Sigmoid colon (tissue), 4 donors: ENCODE data around the gene TBC1D23.

Source experiments
- CTCF ChIP-seq, 4 experiments: fragments of 450-650 bp in 3 of 4; fragments of 200-600 bp in 1 of 4; IDR thresholded peaks; one replicate each; pipeline ENCODE4 v1.5.1; 2016 to 2019; ENCODE audit warnings: antibody characterized with exemption in 4 of 4, mild to moderate bottlenecking in 3 of 4, moderate library complexity in 2 of 4
- EP300 ChIP-seq, 4 donors: sonication (generic); formaldehyde crosslinking; IDR thresholded peaks; one replicate each; pipeline ENCODE4 v1.6.1; 2017; ENCODE audit warnings: antibody characterized with exemption in 4 of 4
- POLR2A ChIP-seq, 2 donors: fragments of 450-650 bp; IDR thresholded peaks; one replicate each; pipeline ENCODE4 v1.6.1; 2016; ENCODE audit warnings: antibody characterized with exemption in 2 of 2, mild to moderate bottlenecking in 2 of 2, moderate library complexity in 2 of 2

- TF ChIP-seq CTCF (IDR thresholded peaks at IDR 0.05) (no peak), EP300 (IDR thresholded peaks at IDR 0.05) (no peak), POLR2A (IDR thresholded peaks at IDR 0.05) (no peak)
Measured at GRCh38 chr3:100364421-100364820, 103.6 kb downstream of the TBC1D23 start.
